Hematopoietic multipotent progenitor cell treated with erythropoietin and hydrocortisone succinate and interleukin-3 and kit ligand, for 6 days (in vitro differentiated cells): ENCODE data around the gene VWA5B1.

Experiments used
- DNase-seq: peaks from one replicate; pipeline ENCODE4 v3.0.0-alpha.2; 2015

Gene VWA5B1

DNA sequence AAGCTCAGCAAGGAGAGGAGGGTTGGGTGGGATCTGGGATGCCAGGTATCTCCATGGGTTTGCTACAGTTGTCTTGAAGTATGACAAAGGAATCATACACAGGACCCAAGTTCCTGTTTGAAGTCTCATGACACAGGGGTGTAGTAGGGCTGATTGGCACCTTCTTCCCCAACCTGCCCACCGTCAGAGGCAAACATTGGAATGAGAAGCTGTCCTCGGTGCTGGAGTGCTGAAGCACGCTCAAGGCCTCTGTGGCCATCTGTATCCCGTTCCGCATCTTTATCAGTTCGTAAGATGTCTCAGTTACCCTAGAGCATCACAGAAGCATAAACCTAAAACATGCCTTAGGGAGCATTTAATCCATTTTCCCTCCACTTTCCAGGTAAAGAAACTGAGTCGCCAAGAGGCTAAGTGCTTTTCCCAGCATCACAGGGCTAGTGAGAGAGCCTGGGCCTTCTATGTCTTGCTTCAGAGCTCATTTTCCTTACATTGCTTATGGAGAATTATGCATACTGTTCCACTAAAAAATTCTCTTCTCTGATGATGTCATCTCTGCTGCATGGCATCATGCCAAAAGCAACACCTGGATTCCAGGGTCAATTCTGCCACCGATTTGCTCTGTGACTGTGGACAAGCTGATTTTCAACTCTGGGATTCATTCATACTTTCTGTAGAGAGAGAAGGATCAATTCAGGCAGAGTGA is 34.2 kb downstream of the VWA5B1 start:
- DNase-seq: no peak

DNA sequence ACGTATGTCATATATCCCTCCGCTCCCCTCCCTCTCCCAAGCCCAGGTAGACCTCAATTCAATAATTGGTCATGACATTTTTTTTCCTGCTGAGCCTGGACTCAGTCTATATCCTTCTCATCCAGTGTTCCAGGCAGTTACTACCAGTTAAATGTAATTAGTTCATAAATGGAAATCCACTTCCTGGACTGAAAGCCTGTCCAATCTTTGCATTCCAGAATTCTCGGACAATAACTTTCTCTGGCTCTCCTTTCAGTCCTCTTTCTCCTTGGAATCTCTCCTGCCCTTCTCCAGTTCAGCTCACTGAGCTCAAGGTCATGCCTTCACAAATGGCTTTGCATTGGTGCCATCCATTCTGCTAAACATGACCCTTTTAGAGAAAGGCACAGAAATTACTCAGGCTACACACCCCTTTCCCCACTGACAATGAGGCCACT is 34.8 kb downstream of the VWA5B1 start:
- DNase-seq: no peak

DNA sequence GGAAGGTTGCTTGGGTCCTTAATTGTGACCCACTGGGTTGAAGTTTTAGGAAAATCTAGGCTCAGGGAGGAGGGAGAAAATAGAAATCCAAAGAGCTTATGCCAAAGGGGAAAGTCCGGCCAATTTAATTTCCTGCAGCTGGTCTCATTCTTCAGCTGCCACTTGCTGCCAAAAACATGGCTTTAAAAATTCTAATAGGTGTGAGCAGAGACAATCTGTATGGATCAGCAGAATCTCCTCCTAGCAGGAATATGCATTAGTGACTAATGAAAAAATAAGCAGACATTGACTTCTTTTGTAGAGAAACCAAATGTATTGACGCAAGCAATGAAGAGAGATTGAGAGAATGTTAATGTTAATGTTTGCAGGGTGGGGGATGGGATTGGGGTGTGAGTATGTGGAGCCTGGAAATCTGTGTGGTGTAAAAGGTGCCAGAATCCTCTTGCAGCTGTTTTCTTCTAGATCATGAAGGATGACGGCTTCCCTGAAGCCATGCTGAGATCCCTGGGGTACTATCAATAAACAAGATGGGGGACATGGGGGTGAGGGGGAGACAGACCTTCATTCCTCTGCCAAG is 35.3 kb downstream of the VWA5B1 start:
- no peak for DNase-seq

DNA sequence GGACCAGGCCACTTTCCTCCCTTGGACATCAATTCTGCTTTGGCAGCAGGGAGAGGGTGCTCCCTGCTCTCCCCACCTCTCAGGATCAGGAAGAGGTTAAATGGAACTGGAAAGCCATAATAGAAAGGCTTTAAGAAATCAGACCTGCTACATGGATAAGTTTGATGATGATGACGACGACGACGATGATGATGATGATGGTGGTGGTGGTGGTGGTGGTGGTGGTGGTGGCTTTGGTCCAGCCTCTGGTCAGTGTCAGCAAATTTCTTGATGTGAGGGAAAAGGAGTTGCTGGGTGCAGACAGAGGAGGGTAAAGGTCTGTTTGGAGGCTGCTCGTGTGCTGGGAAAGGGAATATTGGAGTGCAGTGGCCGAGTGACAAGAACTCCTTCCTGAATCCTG is 36.8 kb downstream of the VWA5B1 start:
- no peak for DNase-seq

DNA sequence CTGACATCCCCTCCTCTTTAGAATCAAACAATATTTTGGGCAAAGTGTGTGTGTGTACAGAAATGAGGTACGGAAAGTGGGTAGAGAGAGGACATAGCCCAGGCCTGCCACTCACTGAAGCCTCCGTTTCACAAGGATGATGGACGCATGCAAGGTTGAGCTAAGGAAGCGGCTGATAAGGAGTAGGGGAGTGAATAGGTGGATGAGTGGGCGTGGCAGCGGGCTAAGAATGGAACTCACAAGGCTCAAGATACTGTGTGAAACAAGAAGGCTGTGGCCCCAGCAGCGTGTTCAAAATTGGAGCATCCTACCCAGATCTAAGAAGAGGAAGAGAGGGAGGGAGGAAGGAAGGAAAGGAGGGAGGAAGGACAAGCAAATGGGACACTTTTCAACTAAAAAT is 37.5 kb downstream of the VWA5B1 start:
- no peak for DNase-seq

DNA sequence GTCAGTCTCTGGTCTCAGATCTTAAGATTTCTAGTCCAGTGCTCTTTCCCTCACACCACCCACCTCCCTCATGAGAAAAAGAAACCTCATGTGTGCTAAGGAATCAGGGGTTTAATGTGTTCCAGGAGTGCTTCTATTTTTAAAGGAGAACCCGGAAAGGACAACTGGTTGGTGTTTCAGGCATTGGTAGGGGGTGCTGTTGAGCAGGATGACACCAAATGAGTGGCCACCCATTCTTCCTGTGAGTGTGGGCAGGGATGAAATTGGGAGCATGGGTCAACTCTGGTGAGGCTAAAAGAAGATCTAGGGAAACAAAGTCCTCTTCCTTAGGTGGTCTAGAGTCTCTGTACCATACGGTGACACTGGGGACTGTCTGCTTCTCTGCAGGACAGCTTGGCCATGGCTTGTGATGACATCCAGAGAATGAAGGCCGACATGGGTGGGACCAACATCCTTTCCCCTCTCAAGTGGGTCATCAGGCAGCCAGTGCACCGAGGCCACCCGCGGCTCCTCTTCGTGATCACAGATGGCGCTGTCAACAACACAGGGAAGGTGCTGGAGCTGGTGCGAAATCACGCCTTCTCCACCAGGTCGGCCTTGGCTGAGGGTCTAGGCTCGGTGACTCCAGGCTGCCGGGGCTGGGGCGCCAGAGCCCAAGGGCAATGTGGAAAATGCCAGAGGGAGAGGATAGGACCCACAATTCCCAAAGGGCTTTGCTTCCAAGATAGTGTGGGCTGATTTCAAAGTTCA is 39.3 kb downstream of the VWA5B1 start:
- DNase-seq: no peak

DNA sequence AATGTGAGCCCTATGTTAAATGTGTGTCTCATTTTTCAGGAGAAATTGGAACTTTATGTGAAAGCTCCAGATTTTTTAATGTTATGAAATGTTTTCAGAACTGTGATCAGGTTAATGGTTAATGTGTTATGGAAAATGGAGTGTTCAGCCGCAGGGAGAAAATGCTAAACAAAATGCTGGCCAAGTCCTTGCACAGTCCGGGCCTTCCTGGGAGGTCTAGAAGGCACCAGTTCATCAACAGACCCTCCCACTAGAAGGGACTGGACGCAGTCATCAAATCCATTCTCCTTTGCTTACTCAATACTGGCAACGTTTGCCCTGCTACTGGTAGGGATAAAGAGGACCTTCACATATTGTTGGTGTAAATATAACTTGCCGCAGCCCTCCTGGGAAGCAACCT is 43.4 kb downstream of the VWA5B1 start:
- no peak for DNase-seq

DNA sequence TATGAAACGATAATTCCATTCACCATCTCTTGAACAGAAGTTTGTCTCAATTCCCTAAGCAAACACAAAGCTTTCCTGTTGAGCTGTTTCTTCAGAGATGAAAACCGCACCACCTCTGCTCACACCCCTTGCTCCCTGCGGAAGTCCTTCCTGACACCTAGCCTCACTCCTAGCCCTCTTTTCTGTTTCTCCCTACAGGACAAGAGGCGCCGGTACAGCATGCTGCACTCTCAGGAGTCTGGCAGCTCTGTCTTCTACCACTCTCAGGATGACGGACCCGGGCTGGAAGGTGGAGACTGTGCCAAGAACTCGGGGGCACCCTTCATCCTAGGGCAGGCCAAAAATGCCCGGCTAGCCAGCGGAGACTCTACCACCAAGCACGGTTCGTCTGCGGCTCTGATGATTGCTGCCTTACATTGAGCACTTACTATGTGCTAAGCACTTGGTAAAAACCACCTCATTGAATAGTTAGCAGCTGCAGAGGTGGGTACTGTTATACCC is 45.5 kb downstream of the VWA5B1 start:
- DNase-seq: no peak

DNA sequence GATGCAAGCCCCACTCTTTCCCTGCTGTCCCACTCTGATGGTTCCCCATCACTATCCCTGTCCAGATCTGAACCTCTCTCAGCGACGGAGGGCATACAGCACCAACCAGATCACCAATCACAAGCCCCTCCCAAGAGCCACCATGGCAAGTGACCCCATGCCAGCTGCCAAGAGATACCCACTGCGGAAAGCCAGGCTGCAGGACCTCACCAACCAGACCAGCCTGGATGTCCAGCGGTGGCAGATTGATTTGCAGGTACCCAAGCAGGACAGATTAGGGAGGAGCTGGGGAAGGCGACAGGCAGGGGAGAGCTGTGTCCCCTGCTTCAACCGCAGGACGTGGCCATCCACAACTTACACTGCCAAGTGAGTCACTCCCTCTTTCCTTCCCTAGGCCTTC is 46.9 kb downstream of the VWA5B1 start:
- no peak for DNase-seq

DNA sequence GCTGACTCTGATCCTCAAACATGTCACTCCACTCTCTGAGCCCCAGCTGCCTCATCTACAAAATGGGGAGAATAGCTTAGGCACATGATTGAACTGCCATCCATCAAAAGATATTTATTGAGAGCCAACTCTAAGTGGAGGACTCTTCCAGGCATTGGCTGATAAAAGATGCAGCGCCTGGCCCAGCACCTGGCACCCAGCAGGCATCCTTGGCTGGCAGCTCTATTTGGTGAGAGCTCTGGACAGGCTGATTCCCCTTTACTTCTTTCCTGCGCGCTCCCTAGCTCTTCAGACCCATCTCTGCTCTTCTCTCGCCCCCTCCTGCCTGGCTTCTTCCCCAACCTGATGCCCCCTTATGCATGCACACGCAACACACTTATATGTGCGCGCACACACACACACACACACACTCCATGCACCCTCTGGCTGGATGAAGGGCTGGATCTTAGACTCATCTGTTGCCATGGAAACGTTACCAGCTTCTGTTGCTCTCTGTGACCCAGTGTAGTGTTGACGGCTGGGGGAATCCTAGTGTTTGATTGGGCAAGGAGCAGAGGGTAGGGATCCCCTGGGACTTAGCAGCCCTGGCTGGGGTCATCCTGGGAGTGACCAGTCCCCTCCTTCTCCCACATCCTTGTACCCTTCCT is 49.3 kb downstream of the VWA5B1 start:
- DNase-seq: no peak

DNA sequence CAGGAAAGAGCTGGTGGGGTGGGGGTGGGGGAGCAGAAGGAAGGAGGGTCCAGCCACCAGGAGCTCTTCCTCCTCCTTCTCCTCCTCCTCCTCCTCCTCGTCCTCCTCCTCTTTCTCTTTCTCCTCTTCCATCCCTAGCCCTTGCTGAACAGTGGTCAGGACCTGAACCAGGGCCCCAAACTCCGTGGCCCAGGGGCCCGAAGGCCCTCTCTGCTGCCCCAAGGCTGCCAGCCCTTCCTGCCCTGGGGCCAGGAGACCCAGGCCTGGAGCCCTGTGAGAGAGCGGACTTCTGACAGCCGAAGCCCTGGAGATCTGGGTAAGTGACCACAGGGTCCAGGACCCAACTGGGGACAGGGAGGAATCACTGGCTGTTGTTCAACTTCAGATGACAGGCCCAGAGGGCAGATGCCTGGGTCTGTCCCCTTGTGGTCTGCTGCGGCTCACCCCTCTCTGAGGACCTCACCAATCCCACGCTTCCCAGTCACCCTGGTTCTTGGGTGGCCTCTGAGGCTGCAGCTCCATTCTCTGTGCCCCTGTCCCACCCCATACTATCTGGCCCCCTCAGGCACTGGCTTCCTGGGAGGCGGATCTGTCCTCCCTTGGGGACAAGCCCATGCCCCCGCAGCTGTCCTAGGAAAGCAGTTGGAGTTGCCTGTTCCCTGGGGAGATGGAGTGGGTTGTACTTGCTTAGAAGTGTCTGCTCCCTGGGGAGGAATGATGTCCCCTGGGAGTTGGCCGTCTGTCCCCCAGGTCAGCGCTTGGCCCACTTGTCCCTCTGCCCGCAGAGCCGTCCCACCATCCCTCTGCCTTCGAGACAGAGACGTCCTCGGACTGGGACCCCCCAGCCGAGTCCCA is 51.8 kb downstream of the VWA5B1 start:
- no peak for DNase-seq

DNA sequence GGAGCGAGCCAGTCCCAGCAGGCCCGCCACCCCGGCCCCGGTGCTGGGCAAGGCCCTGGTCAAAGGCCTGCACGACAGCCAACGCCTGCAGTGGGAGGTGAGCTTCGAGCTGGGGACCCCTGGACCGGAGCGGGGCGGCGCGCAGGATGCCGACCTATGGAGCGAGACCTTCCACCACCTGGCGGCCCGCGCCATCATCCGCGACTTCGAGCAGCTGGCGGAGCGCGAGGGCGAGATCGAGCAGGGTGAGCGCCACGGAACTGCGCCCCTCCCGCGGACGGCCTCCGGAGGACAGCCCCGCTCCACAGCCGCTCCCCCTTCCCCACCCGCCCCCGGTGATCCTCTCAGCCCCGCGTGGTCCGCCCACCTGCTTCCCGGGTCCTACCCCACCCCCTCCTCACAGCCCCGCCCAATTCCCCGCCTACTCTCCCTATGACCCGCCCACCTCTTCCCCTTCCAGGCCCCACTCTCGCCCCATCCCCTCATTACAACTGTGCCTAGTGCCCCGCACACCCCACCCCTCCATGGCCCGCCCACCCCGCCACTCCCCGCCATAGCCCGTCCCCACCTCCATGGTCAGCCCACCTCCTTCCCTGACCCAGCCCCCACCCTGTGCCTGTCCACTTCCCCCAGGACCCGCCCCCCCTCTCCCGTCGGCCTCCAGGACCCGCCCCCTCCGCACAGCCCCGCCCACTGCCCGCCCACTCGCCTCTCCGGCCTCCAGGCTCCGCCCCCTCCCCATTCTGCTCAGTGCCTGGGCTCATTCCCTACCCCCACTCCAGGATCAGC is 52.7 kb downstream of the VWA5B1 start:
- peak; percentile 11 for DNase-seq

DNA sequence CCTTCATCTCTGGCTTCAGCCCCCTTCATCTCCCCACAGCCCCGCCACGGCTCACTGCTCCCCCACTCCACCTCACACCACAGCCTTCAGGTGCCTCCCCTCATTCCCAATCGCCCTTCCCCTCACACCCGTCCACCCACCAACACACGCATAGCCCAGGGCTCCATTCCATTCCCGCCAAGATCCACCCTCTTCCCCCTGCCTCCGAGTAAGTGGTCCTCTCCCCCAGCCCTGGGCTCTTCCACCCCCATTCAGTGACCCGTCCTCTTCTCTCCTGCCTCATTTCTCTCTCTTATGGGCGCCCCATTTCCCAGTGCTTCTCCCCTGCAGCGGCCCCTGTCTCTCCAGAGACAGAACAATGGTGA is 53.2 kb downstream of the VWA5B1 start:
- DNase-seq: no peak

DNA sequence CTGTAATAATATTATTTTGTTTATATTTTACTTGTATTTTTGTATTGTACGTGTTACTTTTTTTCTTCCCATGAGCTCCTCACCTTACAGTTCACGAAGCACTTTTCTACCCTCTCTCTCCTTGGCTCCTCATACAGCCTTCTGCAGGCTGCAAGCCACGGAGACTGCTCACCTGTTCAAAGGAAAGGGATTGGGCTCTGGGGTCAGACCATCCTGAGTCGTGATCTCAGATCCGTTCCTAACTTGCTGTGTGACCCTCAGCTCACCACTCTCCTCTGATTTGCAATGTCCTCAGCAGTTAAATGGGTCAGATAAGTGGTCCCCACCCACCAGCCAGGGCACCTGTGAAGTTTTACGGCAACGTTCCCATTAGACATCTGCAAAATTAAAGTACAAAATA is 54.1 kb downstream of the VWA5B1 start:
- no peak for DNase-seq

DNA sequence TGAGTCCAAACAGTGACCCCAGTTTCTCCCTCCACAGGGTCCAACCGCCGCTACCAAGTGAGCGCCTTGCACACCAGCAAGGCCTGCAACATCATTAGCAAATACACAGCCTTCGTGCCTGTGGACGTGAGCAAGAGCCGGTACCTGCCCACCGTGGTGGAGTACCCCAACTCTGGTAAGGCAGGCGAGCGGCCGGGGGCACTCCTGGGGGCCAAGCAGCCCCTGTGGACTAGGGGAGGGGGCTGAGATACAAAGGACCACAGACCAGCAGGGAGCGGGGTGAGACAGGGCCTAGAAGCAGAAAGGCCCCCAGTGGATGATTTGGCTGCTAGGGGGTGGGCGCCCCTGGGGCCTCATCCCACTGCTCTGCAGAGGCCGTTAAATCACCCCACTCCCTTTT is 54.7 kb downstream of the VWA5B1 start:
- no peak for DNase-seq

DNA sequence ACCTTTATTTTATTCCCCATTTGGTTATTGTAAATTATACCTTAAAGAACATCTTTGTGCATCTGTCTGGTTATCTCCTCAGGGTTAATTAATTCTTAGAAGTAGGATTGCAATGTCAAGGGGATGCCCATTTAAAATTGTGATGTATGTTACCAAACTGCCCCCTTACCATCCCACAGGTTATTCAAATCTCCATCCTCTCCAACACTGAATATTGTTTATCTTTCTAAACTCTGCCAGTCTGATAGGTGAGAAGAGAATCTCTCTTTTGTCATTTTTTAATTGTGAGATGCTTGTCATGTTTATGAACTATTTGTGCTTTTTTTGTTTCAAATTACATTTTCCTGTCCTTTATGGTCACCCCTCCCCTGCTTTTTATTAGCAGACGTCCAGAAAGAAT is 55.8 kb downstream of the VWA5B1 start:
- DNase-seq: no peak

DNA sequence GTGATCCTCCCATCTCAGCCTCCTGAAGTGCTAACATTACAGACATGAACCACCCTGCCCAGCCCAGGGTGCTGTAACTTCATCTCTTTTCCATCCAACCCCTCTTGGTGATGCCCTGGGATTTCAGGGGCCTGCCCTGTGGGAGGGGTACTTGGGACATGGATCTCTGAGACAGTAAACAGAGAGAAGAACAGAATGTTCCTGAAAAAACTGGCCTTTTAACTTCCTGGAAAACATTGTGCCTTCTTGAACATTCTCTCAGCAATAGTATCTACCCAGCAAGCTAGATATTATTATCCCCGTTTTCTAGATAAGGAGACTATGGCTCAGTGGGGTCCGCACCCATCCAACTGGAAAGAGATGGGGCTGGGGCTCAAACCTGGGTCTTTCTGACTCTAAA is 57.0 kb downstream of the VWA5B1 start:
- DNase-seq: no peak

DNA sequence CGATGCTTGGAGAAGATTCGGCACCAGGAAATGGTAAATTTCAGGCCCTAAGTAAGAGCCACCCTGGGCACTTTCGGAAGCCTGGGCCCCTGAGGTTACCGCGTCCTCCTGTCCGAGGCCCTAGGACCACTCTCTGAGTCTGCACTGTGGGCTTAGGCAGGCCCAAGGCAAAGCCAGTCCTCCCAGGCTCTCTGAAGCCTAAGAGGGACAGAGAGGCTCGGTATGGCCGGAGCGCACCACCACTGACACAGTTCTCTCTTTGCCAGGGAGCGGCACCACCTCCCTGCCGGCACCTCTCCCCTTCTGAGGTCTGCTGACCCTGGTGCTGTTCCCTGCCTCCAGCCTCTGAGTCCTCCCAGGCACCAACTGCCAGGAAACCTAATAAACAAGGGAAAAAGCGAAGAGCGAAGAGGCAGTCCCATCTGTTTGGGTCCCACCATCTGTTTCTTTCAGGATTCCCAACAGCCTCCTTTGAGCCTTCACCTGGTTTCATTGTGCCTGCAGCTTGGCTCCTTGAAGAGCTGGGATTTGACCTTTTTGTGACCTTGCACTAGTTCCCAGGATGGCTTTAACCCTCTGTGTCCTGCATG is 57.7 kb downstream of the VWA5B1 start:
- DNase-seq: no peak

DNA sequence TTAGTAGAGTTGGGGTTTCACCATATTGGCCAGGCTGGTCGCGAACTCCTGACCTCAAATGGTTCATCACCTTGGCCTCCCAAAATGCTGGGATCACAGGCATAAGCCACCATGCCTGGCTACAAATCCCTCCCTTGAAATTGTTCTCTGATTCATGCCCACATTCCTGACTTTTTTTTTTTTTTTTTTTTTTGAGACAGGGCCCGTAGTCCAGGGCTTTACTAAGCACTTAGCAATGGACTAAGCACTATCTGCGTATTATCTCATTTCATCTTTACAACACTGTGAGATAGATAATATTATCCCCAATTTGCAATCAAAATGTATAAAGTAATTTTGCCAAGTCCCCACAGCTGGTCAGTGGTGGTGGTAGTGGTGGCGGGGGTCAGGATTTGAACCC is 58.9 kb downstream of the VWA5B1 start:
- DNase-seq: no peak

DNA sequence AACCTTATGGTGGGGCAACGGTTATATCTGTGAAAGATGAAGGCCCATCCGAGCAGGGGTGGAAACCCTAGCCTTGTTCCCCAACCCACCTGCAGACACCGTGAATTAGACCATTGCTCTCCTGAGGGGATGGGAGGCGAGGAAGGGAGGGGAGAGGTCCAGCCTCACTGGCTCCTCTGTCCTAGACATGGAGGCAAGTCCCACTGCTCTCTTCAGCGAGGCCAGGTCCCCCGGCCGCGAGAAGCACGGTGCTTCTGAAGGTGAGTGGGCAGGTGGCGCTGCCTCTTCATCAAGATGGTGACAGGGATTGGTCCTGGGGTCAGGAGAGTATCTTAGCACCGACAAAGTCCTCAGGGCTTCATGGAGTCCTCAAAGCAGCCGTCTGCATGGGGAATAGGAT is 59.3 kb downstream of the VWA5B1 start:
- DNase-seq: no peak

DNA sequence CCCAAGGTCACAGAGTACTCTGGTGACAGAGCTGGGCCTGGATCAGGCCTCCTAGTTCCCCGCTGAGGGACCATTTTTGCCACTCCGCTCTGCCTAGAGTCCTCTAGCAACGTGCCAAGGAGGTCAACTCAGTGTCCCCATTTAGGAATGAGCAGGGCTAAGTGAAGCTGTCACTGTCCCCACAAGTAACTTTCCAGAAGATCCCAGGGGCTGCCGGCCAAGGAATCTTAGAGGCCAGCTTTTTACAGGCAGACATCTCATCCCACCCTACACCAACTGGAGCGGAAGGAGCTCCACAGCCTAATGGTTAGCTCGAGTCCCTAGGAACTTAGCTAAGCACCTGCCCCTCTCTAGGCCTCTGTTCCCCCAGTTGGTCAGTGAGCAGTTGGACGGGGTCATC is 59.7 kb downstream of the VWA5B1 start:
- no peak for DNase-seq
